ENCODE data around the gene WBP1L. TPM values are rescaled to one million over a fixed set of nuclear protein-coding genes. Genes with fewer than 3 reads are reported as not detected.
A peak's percentile ranks its signal among the peaks of the same experiment; 100 is the strongest.
"Not testable (repeated sequence)": the region's sequence is repeated elsewhere in the genome, so short reads cannot be mapped to it uniquely, and the experiment has no call there.

The WBP1L gene
- total RNA-seq, 1 donor from 2014 or later: 80.8 TPM

- intact Hi-C loops (cut with DNase I): loop anchor here (5.0 to 10.0 kb wide), 2 partner anchors 65 to 408 kb away; partner anchors contain the start of gene RPEL1
- Histone ChIP-seq H3K4me1 (no peaks in the 10 kb centered on the region), H3K36me3 (no peaks in the 10 kb centered on the region), H3K27ac (no peak within 1 kb of the TSS), H3K27me3 (no peaks in the 10 kb centered on the region), H3K4me3 (no peak within 1 kb of the TSS), H3K9me3 (no peaks in the 10 kb centered on the region)
- TF ChIP-seq POLR2A (IDR thresholded peaks at IDR 0.05): no peak
- no peak for TF ChIP-seq POLR2AphosphoS5 (IDR thresholded peaks at IDR 0.05; ENCODE audit: insufficient read depth in 1 of 2, low read depth in 1 of 2)
- DNase-seq (ENCODE audit: extremely low spot score in 2 of 2): no peak
Observed at GRCh38 chr10:102837230-102837721, 93.5 kb downstream of the WBP1L start, which contains the start of gene CYP17A1. Gene CYP17A1 (minus strand): TSS chr10:102837413. CDS start chr10:102837361, 52 bp downstream.

GRCh38 chr10:102838276-102838927 lies 94.7 kb downstream of the WBP1L start:
- H3K4me1 ChIP-seq; DNase-seq (ENCODE audit: extremely low spot score in 2 of 2); H3K27ac ChIP-seq; H3K36me3 ChIP-seq; H3K27me3 ChIP-seq; H3K4me3 ChIP-seq; H3K9me3 ChIP-seq: not testable (repeated sequence)
- intact Hi-C loops (cut with DNase I): loop anchor here (5.0 to 10.0 kb wide), 2 partner anchors 64 to 406 kb away; partner anchors contain the start of gene RPEL1

- intact Hi-C loops (cut with DNase I): no loop called here
- Histone ChIP-seq H3K27me3 (no peaks in the 10 kb centered on the region), H3K4me1 (no peaks in the 10 kb centered on the region), H3K27ac (no peak overlapping the region), H3K9me3 (no peaks in the 10 kb centered on the region), H3K4me3 (no peak overlapping the region), H3K36me3 (no peaks in the 10 kb centered on the region)
- no peak for TF ChIP-seq POLR2AphosphoS5 (IDR thresholded peaks at IDR 0.05; ENCODE audit: insufficient read depth in 1 of 2, low read depth in 1 of 2)
- no peak for TF ChIP-seq POLR2A (IDR thresholded peaks at IDR 0.05)
- TF ChIP-seq CTCF (IDR thresholded peaks at IDR 0.05): no peak
- no peak for DNase-seq (ENCODE audit: extremely low spot score in 2 of 2)
Observed at GRCh38 chr10:102841827-102842345, 98.1 kb downstream of the WBP1L start.

- H3K9me3 ChIP-seq; H3K27ac ChIP-seq; H3K4me1 ChIP-seq; H3K36me3 ChIP-seq; H3K4me3 ChIP-seq; DNase-seq (ENCODE audit: extremely low spot score in 2 of 2); H3K27me3 ChIP-seq; intact Hi-C loops (cut with DNase I): not testable (repeated sequence)
Observed at GRCh38 chr10:102843139-102843538, 99.4 kb downstream of the WBP1L start.

GRCh38 chr10:102844190-102844776 lies 100.5 kb downstream of the WBP1L start:
- intact Hi-C loops (cut with DNase I); DNase-seq (ENCODE audit: extremely low spot score in 2 of 2); H3K27ac ChIP-seq; H3K4me3 ChIP-seq; H3K36me3 ChIP-seq; H3K27me3 ChIP-seq; H3K9me3 ChIP-seq; H3K4me1 ChIP-seq: not testable (repeated sequence)

- DNase-seq (ENCODE audit: extremely low spot score in 2 of 2): no peak
- intact Hi-C loops (cut with DNase I): no loop called here
Observed at GRCh38 chr10:102845352-102845902, 101.7 kb downstream of the WBP1L start.

GRCh38 chr10:102850025-102850518 lies 106.3 kb downstream of the WBP1L start:
- Histone ChIP-seq H3K4me3 (no peak overlapping the region), H3K36me3 (no peaks in the 10 kb centered on the region), H3K4me1 (peaks cover 8% of the 10 kb centered on the region), H3K27me3 (no peaks in the 10 kb centered on the region), H3K27ac (no peak overlapping the region), H3K9me3 (no peaks in the 10 kb centered on the region)
- intact Hi-C loops (cut with DNase I): no loop called here
- no peak for TF ChIP-seq POLR2AphosphoS5 (IDR thresholded peaks at IDR 0.05; ENCODE audit: insufficient read depth in 1 of 2, low read depth in 1 of 2)
- no peak for TF ChIP-seq POLR2A (IDR thresholded peaks at IDR 0.05)
- TF ChIP-seq CTCF (IDR thresholded peaks at IDR 0.05): no peak
- no peak for DNase-seq (ENCODE audit: extremely low spot score in 2 of 2)

More at GRCh38 chr10:102845352-102845902, 101.7 kb downstream of the WBP1L start:
- Histone ChIP-seq H3K4me1 (no peaks in the 10 kb centered on the region), H3K27ac (no peak overlapping the region), H3K27me3 (no peaks in the 10 kb centered on the region), H3K4me3 (no peak overlapping the region), H3K36me3 (no peaks in the 10 kb centered on the region), H3K9me3 (no peaks in the 10 kb centered on the region)
- no peak for TF ChIP-seq POLR2AphosphoS5 (IDR thresholded peaks at IDR 0.05; ENCODE audit: insufficient read depth in 1 of 2, low read depth in 1 of 2)

- H3K27me3 ChIP-seq; H3K9me3 ChIP-seq; intact Hi-C loops (cut with DNase I); H3K4me3 ChIP-seq; DNase-seq (ENCODE audit: extremely low spot score in 2 of 2); H3K27ac ChIP-seq; H3K36me3 ChIP-seq: not testable (repeated sequence)
- H3K4me1 ChIP-seq: peaks cover 20% of the 10 kb centered on the region
Observed at GRCh38 chr10:102853237-102853636, 109.5 kb downstream of the WBP1L start.

GRCh38 chr10:102855731-102856436 lies 112.1 kb downstream of the WBP1L start:
- Histone ChIP-seq H3K27ac (peak overlapping the region; percentile 35), H3K4me1 (peaks cover 20% of the 10 kb centered on the region)
- H3K9me3 ChIP-seq; H3K27me3 ChIP-seq; DNase-seq (ENCODE audit: extremely low spot score in 2 of 2); H3K4me3 ChIP-seq; intact Hi-C loops (cut with DNase I); H3K36me3 ChIP-seq: not testable (repeated sequence)

All from vagina (tissue), 2 donors.